Measurements from ENCODE around the gene ETV3. TPM values are rescaled to one million over a fixed set of nuclear protein-coding genes. Genes with fewer than 3 reads are reported as not detected.

The ETV3 gene
- total RNA-seq, 1 experiment from 2014 or later, result 21.2 TPM

GRCh38 chr1:157170677-157171515 is 32.7 kb upstream of the ETV3 start:
- H3K9me2 ChIP-seq (ENCODE audit: insufficient read depth), result no peaks in the 10 kb centered on the region
- intact Hi-C loops (cut with micrococcal nuclease), result loop anchor here (2.0 kb wide), 1 partner anchor 318 kb away; no protein-coding TSS in a partner anchor
- no peak overlapping the region for H3K4me2 ChIP-seq (ENCODE audit: low read length)
- H3K4me1 ChIP-seq (ENCODE audit: control insufficient read depth in 1 of 2, insufficient read depth in 2 of 2, low read length in 2 of 2), result peaks cover 0 to 4% of the 10 kb centered on the region in 2 experiments; a peak in 1 of 4 replicates
- TF ChIP-seq CTCF (IDR thresholded peaks at IDR 0.05 in 2 of 3, conservative IDR thresholded peaks at IDR 0.05 in 1 of 3; ENCODE audit: borderline replicate concordance in 1 of 3, insufficient read depth in 1 of 3, low read depth in 2 of 3, low read length in 2 of 3) (peak; percentile 64 to 71 (median 71)), FOSL1 (IDR thresholded peaks at IDR 0.05; ENCODE audit: low read depth) (no peak), ZBTB33 (IDR thresholded peaks at IDR 0.05; ENCODE audit: extremely low read depth, insufficient replicate concordance, low read length) (no peak), YY1 (IDR thresholded peaks at IDR 0.05; ENCODE audit: extremely low read depth, insufficient replicate concordance, low read depth, low read length) (no peak), RAD21 (IDR thresholded peaks at IDR 0.05; ENCODE audit: low read depth) (peak; percentile 25; the same call in 1 of the 2 replicates), POLR2A (IDR thresholded peaks at IDR 0.05; ENCODE audit: borderline replicate concordance, extremely low read depth, insufficient read depth, insufficient read length) (no peak), SP1 (IDR thresholded peaks at IDR 0.05; ENCODE audit: low read depth) (0 out of 2 replicates have a peak, but pooled peaks have one; percentile 5), POLR2AphosphoS5 (IDR thresholded peaks at IDR 0.05; ENCODE audit: low read depth, low read length) (no peak), JUND (IDR thresholded peaks at IDR 0.05) (no peak), CBX3 (IDR thresholded peaks at IDR 0.05; ENCODE audit: low read depth) (peak; percentile 61; the same call in 1 of the 2 replicates)
- no peak overlapping the region for H3K27ac ChIP-seq (ENCODE audit: low read depth, low read length)
- DNase-seq (ENCODE audit: low read depth, low spot score) (peak; percentile 64), ATAC-seq (peak; percentile 69)
- ChIA-PET POLR2A (no interaction called here), CTCF (interaction anchor here (1.6 to 2.2 kb wide), 2 partner anchors 15 to 81 kb away, joined by 4 to 6 read pairs; no protein-coding TSS in a partner anchor), RAD21 (ENCODE audit: low non-redundant PET in 1 of 2, low total read pairs in 2 of 2, uncharacterized antibody in 2 of 2, unreplicated experiment in 2 of 2) (no interaction called here)
- BruUV-seq (replicated peaks), result no TSS peak
- no peak overlapping the region for H3K4me3 ChIP-seq (replicated peaks in 1 of 2; ENCODE audit: low read depth in 1 of 2, low read length in 2 of 2)
- no peaks in the 10 kb centered on the region for H3K9me3 ChIP-seq (ENCODE audit: control insufficient read depth in 1 of 2, insufficient read depth in 1 of 2, low read depth in 1 of 2, low read length in 2 of 2)
- H3K27me3 ChIP-seq (ENCODE audit: insufficient read depth, low read length), result peaks cover 2% of the 10 kb centered on the region; the same call in 1 of the 2 replicates
- peak overlapping the region; percentile 73 for H2AFZ ChIP-seq (ENCODE audit: low read depth, low read length, poor library complexity, severe bottlenecking)
- no peaks in the 10 kb centered on the region for H3K36me3 ChIP-seq (ENCODE audit: control insufficient read depth in 1 of 2, insufficient read depth in 2 of 2, low read length in 2 of 2)
- H4K20me1 ChIP-seq (ENCODE audit: insufficient read depth), result no peaks in the 10 kb centered on the region
- no peaks in the 10 kb centered on the region for H3K79me2 ChIP-seq (ENCODE audit: insufficient read depth, low read length)
- H3K9ac ChIP-seq (ENCODE audit: low read length), result no peak overlapping the region
